ENCODE results near the gene SPPL3. TPM values are rescaled to one million over a fixed set of nuclear protein-coding genes. Genes with fewer than 3 reads are reported as not detected.
"Not testable (repeated sequence)": the region's sequence is repeated elsewhere in the genome, so short reads cannot be mapped to it uniquely, and the experiment has no call there.

SPPL3 gene
- total and polyA plus RNA-seq, 2 donors, result 10.9 to 22.4 TPM

DNA sequence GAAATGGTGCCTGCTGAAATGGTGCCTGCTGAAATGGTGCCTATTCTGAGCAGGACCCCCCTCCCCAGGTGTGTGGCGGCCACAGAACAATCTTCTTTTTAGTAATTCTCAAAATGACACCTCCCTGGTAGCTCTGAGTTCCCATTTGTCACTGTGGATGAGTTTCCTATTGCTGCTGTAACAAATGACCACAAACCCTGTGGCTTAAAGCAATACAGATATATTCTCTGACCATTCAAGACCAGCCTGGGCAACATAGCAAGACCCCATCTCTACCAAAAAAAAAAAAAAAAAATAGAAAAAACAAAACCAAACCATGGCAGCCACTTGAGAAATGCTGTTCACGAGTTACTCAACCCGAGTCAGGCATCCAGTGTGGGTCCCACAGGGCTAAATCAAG, 170.6 kb downstream of the SPPL3 start:
- Histone ChIP-seq H3K36me3 (ENCODE audit: control insufficient read depth in 2 of 2, insufficient read depth in 2 of 2, low read length in 1 of 2) (peaks cover 12 to 25% of the 10 kb centered on the region in 2 donors), H3K4me3 (ENCODE audit: low read length in 2 of 2) (no peak overlapping the region), H3K27me3 (ENCODE audit: control insufficient read depth in 2 of 2, insufficient read depth in 1 of 2, low read length in 1 of 2) (no peaks in the 10 kb centered on the region), H3K4me1 (ENCODE audit: control insufficient read depth in 2 of 2, insufficient read depth in 2 of 2, low read length in 2 of 2) (no peaks in the 10 kb centered on the region), H3K9me3 (ENCODE audit: control insufficient read depth in 2 of 2, insufficient read depth in 1 of 2, low read length in 1 of 2) (no peaks in the 10 kb centered on the region), H3K27ac (ENCODE audit: low read depth in 1 of 2, low read length in 1 of 2) (no peak overlapping the region)
- 95% methylated on average over 3 of the region's 3 CpGs for WGBS
- no peak for DNase-seq (ENCODE audit: low read depth in 6 of 9, low spot score in 9 of 9)

DNA sequence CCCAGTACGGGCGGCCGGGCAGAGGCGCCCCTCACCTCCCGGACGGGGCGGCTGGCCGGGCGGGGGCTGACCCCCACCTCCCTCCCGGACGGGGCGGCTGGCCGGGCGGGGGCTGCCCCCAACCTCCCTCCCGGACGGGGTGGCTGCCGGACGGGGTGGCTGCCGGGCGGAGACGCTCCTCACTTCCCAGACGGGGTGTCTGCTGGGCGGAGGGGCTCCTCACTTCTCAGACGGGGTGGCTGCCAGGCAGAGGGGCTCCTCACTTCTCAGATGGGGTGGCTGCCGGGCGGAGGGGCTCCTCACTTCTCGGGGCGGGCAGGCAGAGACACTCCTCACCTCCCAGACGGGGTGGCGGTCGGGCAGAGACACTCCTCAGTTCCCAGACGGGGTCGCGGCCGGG, 172.0 kb downstream of the SPPL3 start:
- H3K27me3 ChIP-seq (ENCODE audit: control insufficient read depth in 2 of 2, insufficient read depth in 1 of 2, low read length in 1 of 2); H3K4me3 ChIP-seq (ENCODE audit: low read length in 2 of 2); DNase-seq (ENCODE audit: low read depth in 6 of 9, low spot score in 9 of 9); H3K9me3 ChIP-seq (ENCODE audit: control insufficient read depth in 2 of 2, insufficient read depth in 1 of 2, low read length in 1 of 2); H3K4me1 ChIP-seq (ENCODE audit: control insufficient read depth in 2 of 2, insufficient read depth in 2 of 2, low read length in 2 of 2); H3K27ac ChIP-seq (ENCODE audit: low read depth in 1 of 2, low read length in 1 of 2): not testable (repeated sequence)
- 97% methylated on average over 35 of the region's 35 CpGs for WGBS
- H3K36me3 ChIP-seq (ENCODE audit: control insufficient read depth in 2 of 2, insufficient read depth in 2 of 2, low read length in 1 of 2), result peaks cover 12 to 20% of the 10 kb centered on the region in 2 donors

DNA sequence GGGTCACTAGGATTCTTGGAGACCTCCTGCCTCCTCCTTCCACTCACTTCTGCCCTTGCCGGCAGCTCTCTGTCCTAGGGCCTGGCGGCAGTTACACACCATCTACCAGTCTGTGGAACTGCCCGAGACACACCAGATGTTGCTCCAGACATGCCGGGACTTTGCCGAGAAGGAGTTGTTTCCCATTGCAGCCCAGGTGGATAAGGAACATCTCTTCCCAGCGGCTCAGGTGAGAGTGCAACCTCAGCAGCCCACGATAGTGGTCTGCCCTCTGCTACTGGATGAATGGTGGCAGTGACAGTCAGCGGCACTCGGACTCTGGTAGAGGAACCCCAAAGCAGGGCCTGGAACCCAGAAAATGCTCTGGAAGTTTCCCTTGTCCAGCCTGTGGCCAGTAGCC, 177.2 kb downstream of the SPPL3 start:
- no peak for DNase-seq (ENCODE audit: low read depth in 6 of 9, low spot score in 9 of 9)
- peaks cover 24 to 32% of the 10 kb centered on the region in 2 donors for H3K36me3 ChIP-seq (ENCODE audit: control insufficient read depth in 2 of 2, insufficient read depth in 2 of 2, low read length in 1 of 2)
- H3K4me3 ChIP-seq (ENCODE audit: low read length in 2 of 2), result no peak overlapping the region
- no peaks in the 10 kb centered on the region for H3K27me3 ChIP-seq (ENCODE audit: control insufficient read depth in 2 of 2, insufficient read depth in 1 of 2, low read length in 1 of 2)
- H3K27ac ChIP-seq (ENCODE audit: low read depth in 1 of 2, low read length in 1 of 2), result no peak overlapping the region
- 98% methylated on average over 9 of the region's 9 CpGs for WGBS
- H3K4me1 ChIP-seq (ENCODE audit: control insufficient read depth in 2 of 2, insufficient read depth in 2 of 2, low read length in 2 of 2), result peaks cover 6 to 18% of the 10 kb centered on the region in 2 donors
- H3K9me3 ChIP-seq (ENCODE audit: control insufficient read depth in 2 of 2, insufficient read depth in 1 of 2, low read length in 1 of 2), result no peaks in the 10 kb centered on the region

- DNase-seq (ENCODE audit: low read depth in 6 of 9, low spot score in 9 of 9), result no peak
- Histone ChIP-seq H3K27ac (ENCODE audit: low read depth in 1 of 2, low read length in 1 of 2) (no peak overlapping the region), H3K4me3 (ENCODE audit: low read length in 2 of 2) (peak overlapping the region; percentile 62 to 80), H3K4me1 (ENCODE audit: control insufficient read depth in 2 of 2, insufficient read depth in 2 of 2, low read length in 2 of 2) (peaks cover 6 to 18% of the 10 kb centered on the region in 2 donors), H3K27me3 (ENCODE audit: control insufficient read depth in 2 of 2, insufficient read depth in 1 of 2, low read length in 1 of 2) (no peaks in the 10 kb centered on the region), H3K9me3 (ENCODE audit: control insufficient read depth in 2 of 2, insufficient read depth in 1 of 2, low read length in 1 of 2) (no peaks in the 10 kb centered on the region), H3K36me3 (ENCODE audit: control insufficient read depth in 2 of 2, insufficient read depth in 2 of 2, low read length in 1 of 2) (peaks cover 29 to 38% of the 10 kb centered on the region in 2 donors)
- WGBS, result 98% methylated on average over 9 of the region's 9 CpGs
These were observed 177.7 kb downstream of the SPPL3 start for GRCh38 chr12:120726510-120726793.

GRCh38 chr12:120725659-120726509, 178.3 kb downstream of the SPPL3 start, which contains the start of gene ACADS:
ACADS (plus strand) TSS chr12:120725826; CDS start chr12:120725886, 60 bp downstream.
- WGBS, result 11% methylated on average over 66 of the region's 66 CpGs
- Histone ChIP-seq H3K27me3 (ENCODE audit: control insufficient read depth in 2 of 2, insufficient read depth in 1 of 2, low read length in 1 of 2) (no peaks in the 10 kb centered on the region), H3K4me1 (ENCODE audit: control insufficient read depth in 2 of 2, insufficient read depth in 2 of 2, low read length in 2 of 2) (peaks cover 6 to 18% of the 10 kb centered on the region in 2 donors), H3K9me3 (ENCODE audit: control insufficient read depth in 2 of 2, insufficient read depth in 1 of 2, low read length in 1 of 2) (no peaks in the 10 kb centered on the region), H3K4me3 (ENCODE audit: low read length in 2 of 2) (peak within 1 kb of the TSS; percentile 62 to 80), H3K36me3 (ENCODE audit: control insufficient read depth in 2 of 2, insufficient read depth in 2 of 2, low read length in 1 of 2) (peaks cover 33 to 43% of the 10 kb centered on the region in 2 donors), H3K27ac (ENCODE audit: low read depth in 1 of 2, low read length in 1 of 2) (peak within 1 kb of the TSS in 1 of 2 donors; percentile 22)
- DNase-seq (ENCODE audit: low read depth in 6 of 9, low spot score in 9 of 9), result peak; percentile 43 to 92 (median 84)

DNA sequence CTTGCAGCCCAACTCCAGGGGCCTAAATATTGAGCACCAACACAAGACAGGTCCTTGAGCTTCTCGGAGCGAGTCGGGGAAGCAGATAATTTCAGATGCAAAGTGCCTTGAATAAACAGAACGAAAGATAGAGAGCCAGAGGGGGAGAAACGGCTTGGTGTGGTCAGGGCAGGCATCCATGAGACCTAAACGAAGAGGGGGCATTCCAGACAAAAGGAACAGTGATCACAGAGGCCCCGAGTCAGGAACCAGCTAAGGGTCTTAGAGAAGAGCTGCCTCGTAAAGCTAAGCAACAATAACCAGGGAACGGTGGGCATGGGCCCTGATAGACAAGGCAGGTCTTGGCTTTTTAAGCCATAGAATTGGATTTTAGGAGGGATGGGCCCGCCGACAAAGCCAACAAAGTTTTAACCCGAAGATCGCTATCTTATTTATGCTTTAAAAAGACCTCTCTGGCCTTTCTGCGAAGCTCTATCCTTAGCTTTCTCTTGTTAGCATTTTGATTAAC, 179.0 kb downstream of the SPPL3 start:
- 49% methylated on average over 14 of the region's 14 CpGs for WGBS
- Histone ChIP-seq H3K36me3 (ENCODE audit: control insufficient read depth in 2 of 2, insufficient read depth in 2 of 2, low read length in 1 of 2) (peaks cover 37 to 46% of the 10 kb centered on the region in 2 donors), H3K4me3 (ENCODE audit: low read length in 2 of 2) (peak overlapping the region; percentile 62 to 80), H3K27me3 (ENCODE audit: control insufficient read depth in 2 of 2, insufficient read depth in 1 of 2, low read length in 1 of 2) (no peaks in the 10 kb centered on the region), H3K27ac (ENCODE audit: low read depth in 1 of 2, low read length in 1 of 2) (no peak overlapping the region), H3K4me1 (ENCODE audit: control insufficient read depth in 2 of 2, insufficient read depth in 2 of 2, low read length in 2 of 2) (peaks cover 6 to 18% of the 10 kb centered on the region in 2 donors), H3K9me3 (ENCODE audit: control insufficient read depth in 2 of 2, insufficient read depth in 1 of 2, low read length in 1 of 2) (no peaks in the 10 kb centered on the region)
- no peak for DNase-seq (ENCODE audit: low read depth in 6 of 9, low spot score in 9 of 9)

DNA sequence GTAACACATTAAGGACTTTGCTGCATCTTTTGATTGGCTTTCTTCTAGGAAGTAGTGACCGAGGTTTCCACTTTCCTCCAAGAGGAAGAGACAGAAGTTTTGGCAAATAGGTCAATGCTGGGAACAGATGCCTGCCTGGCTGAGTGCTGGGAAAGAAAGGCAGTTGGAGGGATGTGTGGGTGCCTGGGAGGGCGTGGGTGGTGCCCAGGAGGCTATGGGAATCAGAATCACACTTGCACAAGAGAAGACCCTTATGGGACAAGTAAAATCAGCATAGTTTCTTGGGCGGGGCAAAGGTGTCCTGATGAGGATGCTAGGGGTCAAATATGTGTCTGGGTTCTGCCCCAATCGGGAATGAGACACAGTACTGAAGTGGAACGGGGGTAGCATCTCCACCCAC, 179.4 kb downstream of the SPPL3 start:
- H3K27me3 ChIP-seq (ENCODE audit: control insufficient read depth in 2 of 2, insufficient read depth in 1 of 2, low read length in 1 of 2), result no peaks in the 10 kb centered on the region
- WGBS, result 91% methylated on average over 5 of the region's 5 CpGs
- DNase-seq (ENCODE audit: low read depth in 6 of 9, low spot score in 9 of 9), result no peak
- H3K27ac ChIP-seq (ENCODE audit: low read depth in 1 of 2, low read length in 1 of 2), result no peak overlapping the region
- H3K4me1 ChIP-seq (ENCODE audit: control insufficient read depth in 2 of 2, insufficient read depth in 2 of 2, low read length in 2 of 2), result peaks cover 6 to 18% of the 10 kb centered on the region in 2 donors
- H3K36me3 ChIP-seq (ENCODE audit: control insufficient read depth in 2 of 2, insufficient read depth in 2 of 2, low read length in 1 of 2), result peaks cover 40 to 49% of the 10 kb centered on the region in 2 donors
- no peaks in the 10 kb centered on the region for H3K9me3 ChIP-seq (ENCODE audit: control insufficient read depth in 2 of 2, insufficient read depth in 1 of 2, low read length in 1 of 2)
- H3K4me3 ChIP-seq (ENCODE audit: low read length in 2 of 2), result no peak overlapping the region

- H3K4me1 ChIP-seq (ENCODE audit: control insufficient read depth in 2 of 2, insufficient read depth in 2 of 2, low read length in 2 of 2), result peaks cover 6 to 18% of the 10 kb centered on the region in 2 donors
- no peaks in the 10 kb centered on the region for H3K9me3 ChIP-seq (ENCODE audit: control insufficient read depth in 2 of 2, insufficient read depth in 1 of 2, low read length in 1 of 2)
- H3K27me3 ChIP-seq (ENCODE audit: control insufficient read depth in 2 of 2, insufficient read depth in 1 of 2, low read length in 1 of 2), result no peaks in the 10 kb centered on the region
- 96% methylated on average over 2 of the region's 2 CpGs for WGBS
- DNase-seq (ENCODE audit: low read depth in 6 of 9, low spot score in 9 of 9), result no peak
- H3K36me3 ChIP-seq (ENCODE audit: control insufficient read depth in 2 of 2, insufficient read depth in 2 of 2, low read length in 1 of 2), result peaks cover 49 to 64% of the 10 kb centered on the region in 2 donors
- H3K27ac ChIP-seq (ENCODE audit: low read depth in 1 of 2, low read length in 1 of 2), result no peak overlapping the region
- H3K4me3 ChIP-seq (ENCODE audit: low read length in 2 of 2), result no peak overlapping the region
These were observed 181.4 kb downstream of the SPPL3 start for GRCh38 chr12:120722784-120723183.

DNA sequence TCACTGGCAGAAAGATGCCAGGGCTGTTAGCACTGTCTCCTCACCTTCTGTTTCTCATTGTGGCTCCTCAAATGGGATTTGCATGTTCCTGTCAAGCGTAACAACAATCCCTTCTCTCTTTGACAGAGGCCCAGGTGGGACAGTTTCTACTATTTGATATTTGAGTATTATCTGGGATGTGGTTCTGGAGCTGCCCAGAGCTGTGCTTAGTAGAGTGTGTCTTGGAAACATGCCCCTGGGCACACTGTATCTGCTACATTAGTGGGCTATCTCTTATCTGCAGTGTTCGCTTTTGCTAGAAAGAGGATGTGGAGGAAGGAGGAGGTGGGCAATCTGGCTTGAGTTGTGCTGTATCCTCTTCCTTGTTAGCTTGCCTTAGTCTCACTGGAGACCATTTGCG, 182.3 kb downstream of the SPPL3 start:
- Histone ChIP-seq H3K27me3 (ENCODE audit: control insufficient read depth in 2 of 2, insufficient read depth in 1 of 2, low read length in 1 of 2) (no peaks in the 10 kb centered on the region), H3K4me3 (ENCODE audit: low read length in 2 of 2) (no peak overlapping the region), H3K36me3 (ENCODE audit: control insufficient read depth in 2 of 2, insufficient read depth in 2 of 2, low read length in 1 of 2) (peaks cover 53 to 68% of the 10 kb centered on the region in 2 donors), H3K9me3 (ENCODE audit: control insufficient read depth in 2 of 2, insufficient read depth in 1 of 2, low read length in 1 of 2) (no peaks in the 10 kb centered on the region), H3K27ac (ENCODE audit: low read depth in 1 of 2, low read length in 1 of 2) (no peak overlapping the region), H3K4me1 (ENCODE audit: control insufficient read depth in 2 of 2, insufficient read depth in 2 of 2, low read length in 2 of 2) (peaks cover 6 to 18% of the 10 kb centered on the region in 2 donors)
- no peak for DNase-seq (ENCODE audit: low read depth in 6 of 9, low spot score in 9 of 9)
- WGBS, result 93% methylated on average over 3 of the region's 3 CpGs

All from thymus (tissue), 11 donors.